Gastrocnemius medialis (tissue), 4 donors: Measurements from ENCODE around the gene TPR.

ENCODE experiments used
- CTCF ChIP-seq, 5 experiments: fragments of 450-650 bp in 3 of 5; fragments of 200-600 bp in 2 of 5; sonication (generic) in 2 of 5; IDR thresholded peaks in 4 of 5; conservative IDR thresholded peaks in 1 of 5; 1 replicate in 4 of 5; 2 replicates in 1 of 5; pipeline ENCODE4 v1.5.1; 2016 to 2019; ENCODE audit warnings: antibody characterized with exemption in 5 of 5, mild to moderate bottlenecking in 3 of 5, moderate library complexity in 3 of 5
- POLR2A ChIP-seq, 2 donors: fragments of 450-650 bp; IDR thresholded peaks; one replicate each; pipeline ENCODE4 v1.6.1; 2017; ENCODE audit warnings: antibody characterized with exemption in 2 of 2, mild to moderate bottlenecking in 2 of 2, moderate library complexity in 2 of 2

DNA sequence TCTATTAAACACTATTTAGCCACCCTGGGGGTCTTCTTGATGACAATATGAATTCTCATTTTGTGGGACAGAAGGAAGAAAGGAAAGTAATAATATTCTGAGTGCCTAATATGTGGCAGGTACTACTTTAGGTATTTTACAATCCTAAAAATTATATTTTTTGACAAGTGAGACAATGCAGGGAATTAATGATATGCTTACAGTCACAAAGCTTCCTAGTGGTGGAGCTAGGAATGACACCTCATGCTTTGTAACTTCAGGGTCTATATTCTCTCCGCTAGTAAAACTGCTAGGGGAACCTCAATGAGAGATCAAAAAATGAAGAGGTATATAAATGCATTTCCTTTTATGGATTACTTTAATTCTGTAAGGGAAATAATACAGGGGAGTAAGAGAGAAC lies 44.3 kb downstream of the TPR start:
- TF ChIP-seq CTCF (IDR thresholded peaks at IDR 0.05 in 4 of 5, conservative IDR thresholded peaks at IDR 0.05 in 1 of 5), result peak in 1 of 5 experiments; percentile 22
- TF ChIP-seq POLR2A (IDR thresholded peaks at IDR 0.05), result no peak
